Liver (tissue), 3 donors: ENCODE measurements around the gene GPD2.

ENCODE experiments used
- CTCF ChIP-seq: fragments of 150-350 bp; IDR thresholded peaks from 2 replicates; pipeline ENCODE4 v1.5.1; 2017; ENCODE audit warnings: improper control_type of control experiment, low read depth, low read length; ENCODE audit not compliant: missing input control
- FOXA1 ChIP-seq: IDR thresholded peaks from 2 replicates; pipeline ENCODE4 v1.6.1; 2016; ENCODE audit warnings: antibody characterized with exemption
- SP1 ChIP-seq: IDR thresholded peaks from 2 replicates; pipeline ENCODE4 v1.6.1; 2018; ENCODE audit warnings: antibody characterized with exemption, mild to moderate bottlenecking
- ZBTB33 ChIP-seq: IDR thresholded peaks from 2 replicates; pipeline ENCODE4 v1.6.1; 2016; ENCODE audit warnings: antibody characterized with exemption
- donor health status: healthy.
- donor health status: healthy.

DNA sequence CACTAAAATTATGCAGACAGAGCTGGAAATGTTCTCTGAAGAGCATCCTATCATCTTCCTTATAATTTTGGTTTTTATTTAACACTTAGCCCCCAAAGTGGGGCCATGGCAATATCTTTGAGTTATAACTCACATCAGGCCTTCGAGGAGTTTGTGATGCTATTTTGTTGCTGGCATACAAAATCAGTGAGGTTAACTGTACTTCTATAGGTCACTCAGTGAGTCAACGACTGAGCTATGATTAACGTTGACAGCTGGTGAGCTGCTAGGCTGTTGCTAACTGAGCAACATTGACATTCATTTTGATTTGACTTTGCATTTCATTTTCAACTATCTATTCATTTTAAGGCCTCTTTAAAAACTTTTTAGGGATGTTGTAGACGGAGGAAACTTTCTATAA, 50.0 kb downstream of the GPD2 start:
- TF ChIP-seq CTCF (no peak), FOXA1 (no peak), SP1 (no peak), ZBTB33 (no peak)
